ENCODE data around the gene THRB. TPM values are rescaled to one million over a fixed set of nuclear protein-coding genes. Genes with fewer than 3 reads are reported as not detected.

THRB gene
- total and polyA plus RNA-seq, 8 donors = 10.1 to 18.6 (median 15.1) TPM

DNA sequence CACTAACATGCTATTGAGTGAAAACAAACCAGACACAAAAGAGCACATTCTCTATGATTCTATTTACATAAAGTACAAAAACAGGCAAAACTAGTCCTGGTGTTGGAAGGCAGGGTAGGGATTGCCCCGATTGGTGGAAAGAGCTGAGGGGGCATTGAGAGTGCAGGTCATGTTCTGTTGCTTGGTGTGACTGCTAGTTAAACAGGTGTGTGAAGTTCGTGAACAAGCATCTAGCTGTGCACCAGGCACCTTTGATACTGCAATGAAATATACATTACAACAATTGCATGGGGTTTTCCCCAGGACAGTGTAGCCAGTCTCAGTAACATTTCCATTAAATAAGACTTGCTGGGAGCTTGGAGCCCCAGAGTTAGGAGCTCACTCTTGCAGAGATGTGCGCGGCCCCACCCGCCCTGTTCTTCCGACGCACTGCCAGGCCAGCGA is 26.3 kb upstream of the THRB start:
- DNase-seq = no peak
- TF ChIP-seq, protein P1, sequence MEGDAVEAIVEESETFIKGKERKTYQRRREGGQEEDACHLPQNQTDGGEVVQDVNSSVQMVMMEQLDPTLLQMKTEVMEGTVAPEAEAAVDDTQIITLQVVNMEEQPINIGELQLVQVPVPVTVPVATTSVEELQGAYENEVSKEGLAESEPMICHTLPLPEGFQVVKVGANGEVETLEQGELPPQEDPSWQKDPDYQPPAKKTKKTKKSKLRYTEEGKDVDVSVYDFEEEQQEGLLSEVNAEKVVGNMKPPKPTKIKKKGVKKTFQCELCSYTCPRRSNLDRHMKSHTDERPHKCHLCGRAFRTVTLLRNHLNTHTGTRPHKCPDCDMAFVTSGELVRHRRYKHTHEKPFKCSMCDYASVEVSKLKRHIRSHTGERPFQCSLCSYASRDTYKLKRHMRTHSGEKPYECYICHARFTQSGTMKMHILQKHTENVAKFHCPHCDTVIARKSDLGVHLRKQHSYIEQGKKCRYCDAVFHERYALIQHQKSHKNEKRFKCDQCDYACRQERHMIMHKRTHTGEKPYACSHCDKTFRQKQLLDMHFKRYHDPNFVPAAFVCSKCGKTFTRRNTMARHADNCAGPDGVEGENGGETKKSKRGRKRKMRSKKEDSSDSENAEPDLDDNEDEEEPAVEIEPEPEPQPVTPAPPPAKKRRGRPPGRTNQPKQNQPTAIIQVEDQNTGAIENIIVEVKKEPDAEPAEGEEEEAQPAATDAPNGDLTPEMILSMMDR (IDR thresholded peaks at IDR 0.05) = no peak
- ATAC-seq = no peak
- Histone ChIP-seq H3K4me3 (peak overlapping the region; percentile 48 to 53), H3K4me1 (peaks cover 5 to 10% of the 10 kb centered on the region in 2 donors), H3K27me3 (peaks cover 0 to 44% of the 10 kb centered on the region in 2 donors), H3K36me3 (no peaks in the 10 kb centered on the region), H3K9me3 (no peaks in the 10 kb centered on the region), H3K27ac (peak overlapping the region in 1 of 2 donors; percentile 78)
- intact Hi-C loops (cut with DNase I) = no loop called here

DNA sequence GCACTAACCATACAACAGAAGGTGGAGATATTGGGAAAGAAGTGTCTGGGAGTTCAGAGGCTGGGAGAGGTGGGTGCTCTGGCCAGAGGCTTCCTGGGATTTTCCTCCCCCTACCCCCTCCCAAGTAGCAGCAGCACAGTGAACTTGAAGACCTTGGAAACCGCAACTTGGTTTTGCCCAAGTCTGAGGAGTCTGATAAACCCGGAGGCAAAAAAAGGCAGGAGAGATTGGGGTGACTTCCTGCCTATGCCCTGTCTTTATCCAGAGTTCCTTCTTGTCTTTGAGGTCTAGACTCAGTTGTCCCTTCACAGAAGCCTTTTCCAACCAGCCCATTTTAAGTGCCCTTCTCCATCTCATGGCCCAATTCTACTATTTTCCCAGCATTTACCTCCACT is 25.4 kb upstream of the THRB start:
- Histone ChIP-seq H3K27me3 (peaks cover 0 to 44% of the 10 kb centered on the region in 2 donors), H3K4me3 (no peak overlapping the region), H3K4me1 (peaks cover 5 to 10% of the 10 kb centered on the region in 2 donors), H3K27ac (no peak overlapping the region), H3K9me3 (no peaks in the 10 kb centered on the region), H3K36me3 (no peaks in the 10 kb centered on the region)
- no peak for DNase-seq
- no peak for ATAC-seq
- intact Hi-C loops (cut with DNase I) = no loop called here
- TF ChIP-seq, protein P1 (IDR thresholded peaks at IDR 0.05) = no peak

DNA sequence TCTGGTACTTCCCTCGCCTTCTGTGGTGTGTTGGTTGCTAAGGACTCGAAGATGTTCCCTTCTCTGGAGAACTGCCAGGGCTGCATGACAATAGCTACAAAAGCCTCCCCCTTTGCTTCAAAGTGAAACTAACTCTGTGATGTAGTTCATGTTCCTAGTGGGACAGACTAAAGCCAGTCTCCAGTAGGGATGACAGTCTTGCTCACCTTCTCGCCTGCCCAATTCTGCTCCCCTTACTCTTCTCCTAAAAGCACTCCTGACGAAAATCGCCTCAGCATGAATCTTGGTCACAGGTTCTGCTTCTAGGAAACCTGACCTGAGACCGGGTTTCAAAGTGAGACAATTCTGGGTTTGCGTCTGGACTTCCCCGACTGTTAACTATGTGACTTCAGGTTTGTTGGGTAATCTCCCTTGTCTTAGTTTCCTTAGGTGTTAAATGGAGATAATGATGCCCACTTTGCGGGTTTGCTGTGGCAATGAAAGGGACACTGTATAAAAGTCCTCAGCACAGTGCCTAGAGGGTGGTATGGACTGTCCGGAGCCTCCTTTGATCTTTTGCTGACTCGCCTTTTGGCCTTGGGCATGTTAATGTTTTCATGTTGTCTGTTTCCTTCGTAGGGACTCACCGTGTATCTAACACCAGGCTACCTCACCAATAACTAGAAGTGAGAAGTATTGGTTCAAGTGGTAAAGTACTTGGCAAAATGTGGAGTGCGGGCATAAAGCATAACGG is 24.9 kb upstream of the THRB start:
- Histone ChIP-seq H3K27me3 (peaks cover 0 to 44% of the 10 kb centered on the region in 2 donors), H3K27ac (no peak overlapping the region), H3K4me3 (no peak overlapping the region), H3K4me1 (peaks cover 5 to 10% of the 10 kb centered on the region in 2 donors), H3K9me3 (no peaks in the 10 kb centered on the region), H3K36me3 (no peaks in the 10 kb centered on the region)
- intact Hi-C loops (cut with DNase I) = no loop called here
- ATAC-seq = no peak
- TF ChIP-seq, protein P1 (IDR thresholded peaks at IDR 0.05) = no peak
- DNase-seq = peak in 1 of 4 donors; percentile 65

DNA sequence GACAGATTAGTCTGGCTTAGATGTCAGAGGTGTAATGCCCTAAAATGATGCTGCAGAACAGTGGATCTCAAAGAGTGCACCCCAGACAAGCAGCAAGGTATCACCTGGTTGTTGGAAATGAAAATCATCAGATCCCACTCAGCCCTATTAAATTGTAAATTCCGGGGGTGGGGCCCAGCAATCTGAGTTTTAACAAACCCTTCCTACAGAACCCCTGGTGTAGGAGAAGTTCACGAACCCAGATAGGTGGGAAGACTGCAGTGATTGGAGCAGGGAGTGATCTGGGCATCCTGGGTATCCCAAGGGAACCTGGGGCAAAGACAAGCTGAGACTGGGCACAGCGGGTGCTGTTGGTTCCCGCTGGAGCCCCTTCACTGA is 24.3 kb upstream of the THRB start:
- TF ChIP-seq, protein P1 (IDR thresholded peaks at IDR 0.05) = no peak
- no peaks in the 10 kb centered on the region for H3K9me3 ChIP-seq
- H3K4me1 ChIP-seq = peaks cover 5 to 10% of the 10 kb centered on the region in 2 donors
- no peaks in the 10 kb centered on the region for H3K36me3 ChIP-seq
- ATAC-seq = no peak
- no peak for DNase-seq
- intact Hi-C loops (cut with DNase I) = no loop called here
- no peak overlapping the region for H3K27ac ChIP-seq
- peaks cover 0 to 44% of the 10 kb centered on the region in 2 donors for H3K27me3 ChIP-seq
- H3K4me3 ChIP-seq = no peak overlapping the region

DNA sequence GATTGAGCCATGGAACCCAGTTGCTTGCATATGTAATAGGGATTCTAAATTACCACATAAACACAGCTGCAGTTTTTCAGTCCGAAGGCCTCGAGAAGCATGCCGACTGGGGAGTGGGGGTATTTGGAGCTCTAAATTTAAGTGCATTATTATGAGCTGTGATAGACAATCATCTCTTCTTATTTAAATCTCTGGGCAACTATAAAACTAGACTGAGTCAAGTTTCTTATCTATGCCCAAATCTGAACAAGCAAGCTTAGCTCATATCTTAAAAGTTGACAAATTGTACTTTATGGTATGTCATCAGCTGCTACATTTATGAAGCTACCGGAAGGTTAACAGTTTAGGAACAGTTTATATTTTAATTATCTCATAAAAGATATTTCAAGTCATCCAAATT is 19.5 kb upstream of the THRB start:
- H3K9me3 ChIP-seq = no peaks in the 10 kb centered on the region
- no peak overlapping the region for H3K27ac ChIP-seq
- intact Hi-C loops (cut with DNase I) = no loop called here
- no peaks in the 10 kb centered on the region for H3K4me1 ChIP-seq
- DNase-seq (no peak), ATAC-seq (no peak)
- no peaks in the 10 kb centered on the region for H3K36me3 ChIP-seq
- TF ChIP-seq, protein P1 (IDR thresholded peaks at IDR 0.05) = no peak
- H3K4me3 ChIP-seq = no peak overlapping the region
- peaks cover 0 to 2% of the 10 kb centered on the region in 2 donors for H3K27me3 ChIP-seq

All from left lung (tissue), 10 donors.